Panc1 (cell line): ENCODE measurements around the gene IRF2. TPM values are rescaled to one million over a fixed set of nuclear protein-coding genes. Genes with fewer than 3 reads are reported as not detected.

Source experiments
- ATAC-seq: fragments of 200-7000 bp; cut with Tn5 transposase; 2 replicates; pipeline ENCODE4 v1.9.1; 2020; ENCODE audit warnings: mild to moderate bottlenecking, moderate library complexity
- BruUV-seq: library from RNA; stranded (reverse); fragments of 400-500 nt; replicated peaks from 2 replicates; lab custom pipeline; 2021; lab: Mats Ljungman, UMichigan
- CTCF ChIA-PET: fragments of 300-600 bp; sonication (Branson Sonifier 250); formaldehyde crosslinking; loops from one replicate; lab custom pipeline; 2022; ENCODE audit warnings: antibody characterized with exemption; lab: Charles Lee
- POLR2A ChIA-PET: fragments of 300-600 bp; sonication (Branson Sonifier 250); formaldehyde crosslinking; loops from one replicate; lab custom pipeline; 2022; ENCODE audit warnings: antibody characterized with exemption; lab: Charles Lee
- DNase-seq: peaks from one replicate; pipeline ENCODE4 v3.0.0-alpha.2; 2010; ENCODE audit warnings: low read depth, low spot score
- H3K27ac ChIP-seq: 2 replicates; pipeline ENCODE4 v1.5.1; 2011; ENCODE audit warnings: mild to moderate bottlenecking, low read length, inconsistent platforms
- H3K27me3 ChIP-seq: fragments of 200-500 bp; sonication (Bioruptor generic); 2 replicates; pipeline ENCODE4 v1.6.0; 2014; ENCODE audit warnings: low read length, inconsistent platforms; ENCODE audit not compliant: control insufficient read depth, insufficient read depth
- H3K36me3 ChIP-seq: fragments of 200-500 bp; sonication (Bioruptor generic); 2 replicates; pipeline ENCODE4 v1.5.1; 2014; ENCODE audit warnings: inconsistent platforms, mild to moderate bottlenecking, low read length, moderate library complexity; ENCODE audit not compliant: control insufficient read depth, insufficient read depth
- H3K4me1 ChIP-seq: 2 replicates; pipeline ENCODE4 v1.5.1; 2011; ENCODE audit warnings: inconsistent platforms, mild to moderate bottlenecking, low read length, moderate library complexity; ENCODE audit not compliant: control insufficient read depth, insufficient read depth
- H3K4me3 ChIP-seq, 2 experiments: 2 replicates each; pipeline ENCODE4 v1.5.1; 2011 to 2012; ENCODE audit warnings: low read depth in 2 of 2, low read length in 2 of 2, mild to moderate bottlenecking in 2 of 2, inconsistent platforms in 1 of 2, moderate library complexity in 1 of 2
- H3K9me3 ChIP-seq: fragments of 200-500 bp; sonication (Bioruptor generic); 2 replicates; pipeline ENCODE4 v1.5.1; 2014; ENCODE audit warnings: low read depth, mild to moderate bottlenecking, inconsistent platforms, low read length, moderate library complexity; ENCODE audit not compliant: control insufficient read depth, insufficient read depth
- POLR2AphosphoS5 ChIP-seq: IDR thresholded peaks from 2 replicates; pipeline ENCODE4 v1.6.1; 2012; ENCODE audit warnings: mild to moderate bottlenecking, low read depth, low read length, moderate library complexity
- SIN3A ChIP-seq: IDR thresholded peaks from 2 replicates; pipeline ENCODE4 v1.6.1; 2012; ENCODE audit warnings: low read depth, mild to moderate bottlenecking, low read length, moderate library complexity, borderline replicate concordance; ENCODE audit not compliant: insufficient read depth
- TCF7L2 ChIP-seq: IDR thresholded peaks from 2 replicates; pipeline ENCODE4 v1.6.1; 2011; ENCODE audit warnings: mild to moderate bottlenecking, low read depth, low read length, inconsistent platforms
- in situ Hi-C: cut with HindIII; loops from 2 replicates; pipeline ENCODE4 v1.10.0; 2016; ENCODE audit warnings: low sequenced_read_pairs, low pct_unique_long_range_greater_than_20kb
- intact Hi-C: fragments of 100-400 bp; cut with micrococcal nuclease; formaldehyde crosslinking; loops from one replicate; pipeline ENCODE4 v1.10.0; 2022; ENCODE audit not compliant: unreplicated experiment
- total RNA-seq: library from RNA; stranded (reverse); gene quantifications from one replicate; pipeline ENCODE4 v1.2.1, GENCODE V29; 2021; ENCODE audit not compliant: unreplicated experiment
- TF ChIP-seq, protein P1 (sequence below), 2 experiments: IDR thresholded peaks; 2 replicates each; pipeline ENCODE4 v1.6.1; 2011 to 2012; ENCODE audit warnings: low read depth in 2 of 2, control low read depth in 1 of 2, low read length in 1 of 2, mild to moderate bottlenecking in 1 of 2, moderate library complexity in 1 of 2; ENCODE audit not compliant: insufficient read depth in 1 of 2
- TF ChIP-seq, protein P2 (sequence below): fragments of 450-650 bp; IDR thresholded peaks from 2 replicates; pipeline ENCODE4 v1.5.1; 2017; ENCODE audit warnings: mild to moderate bottlenecking

The IRF2 gene
- total RNA-seq, 1 experiment from 2014 or later = 16.2 TPM

DNA sequence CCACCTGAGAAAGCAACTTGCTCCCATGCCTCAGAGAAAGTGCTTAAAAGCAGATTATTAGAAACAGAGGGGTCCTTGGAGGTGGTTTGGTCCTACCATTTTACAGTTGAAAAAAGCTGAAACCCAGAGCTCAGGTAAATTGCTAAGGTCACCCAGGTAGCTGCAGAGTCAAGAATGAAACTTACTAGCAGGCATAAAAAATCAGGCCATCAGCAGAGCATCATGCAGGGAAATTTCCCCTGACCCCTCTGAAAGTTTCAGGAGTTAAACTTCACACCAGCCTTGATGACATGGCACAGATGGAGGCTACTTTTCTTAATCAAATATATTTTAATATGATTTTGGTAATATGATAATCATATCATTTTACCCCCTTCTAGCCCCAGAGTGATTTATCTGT lies 70.3 kb downstream of the IRF2 start:
- Histone ChIP-seq H3K27me3 (no peaks in the 10 kb centered on the region), H3K4me1 (no peaks in the 10 kb centered on the region), H3K27ac (no peak overlapping the region), H3K36me3 (no peaks in the 10 kb centered on the region), H3K9me3 (no peaks in the 10 kb centered on the region), H3K4me3 (no peak overlapping the region)
- BruUV-seq = no TSS peak
- DNase-seq (no peak), ATAC-seq (no peak)
- intact Hi-C loops = no loop called here
- in situ Hi-C loops = no loop called here
- ChIA-PET POLR2A (no interaction called here), CTCF (no interaction called here)
- TF ChIP-seq POLR2AphosphoS5 (no peak), TCF7L2 (no peak), SIN3A (no peak)
- TF ChIP-seq, protein P1, sequence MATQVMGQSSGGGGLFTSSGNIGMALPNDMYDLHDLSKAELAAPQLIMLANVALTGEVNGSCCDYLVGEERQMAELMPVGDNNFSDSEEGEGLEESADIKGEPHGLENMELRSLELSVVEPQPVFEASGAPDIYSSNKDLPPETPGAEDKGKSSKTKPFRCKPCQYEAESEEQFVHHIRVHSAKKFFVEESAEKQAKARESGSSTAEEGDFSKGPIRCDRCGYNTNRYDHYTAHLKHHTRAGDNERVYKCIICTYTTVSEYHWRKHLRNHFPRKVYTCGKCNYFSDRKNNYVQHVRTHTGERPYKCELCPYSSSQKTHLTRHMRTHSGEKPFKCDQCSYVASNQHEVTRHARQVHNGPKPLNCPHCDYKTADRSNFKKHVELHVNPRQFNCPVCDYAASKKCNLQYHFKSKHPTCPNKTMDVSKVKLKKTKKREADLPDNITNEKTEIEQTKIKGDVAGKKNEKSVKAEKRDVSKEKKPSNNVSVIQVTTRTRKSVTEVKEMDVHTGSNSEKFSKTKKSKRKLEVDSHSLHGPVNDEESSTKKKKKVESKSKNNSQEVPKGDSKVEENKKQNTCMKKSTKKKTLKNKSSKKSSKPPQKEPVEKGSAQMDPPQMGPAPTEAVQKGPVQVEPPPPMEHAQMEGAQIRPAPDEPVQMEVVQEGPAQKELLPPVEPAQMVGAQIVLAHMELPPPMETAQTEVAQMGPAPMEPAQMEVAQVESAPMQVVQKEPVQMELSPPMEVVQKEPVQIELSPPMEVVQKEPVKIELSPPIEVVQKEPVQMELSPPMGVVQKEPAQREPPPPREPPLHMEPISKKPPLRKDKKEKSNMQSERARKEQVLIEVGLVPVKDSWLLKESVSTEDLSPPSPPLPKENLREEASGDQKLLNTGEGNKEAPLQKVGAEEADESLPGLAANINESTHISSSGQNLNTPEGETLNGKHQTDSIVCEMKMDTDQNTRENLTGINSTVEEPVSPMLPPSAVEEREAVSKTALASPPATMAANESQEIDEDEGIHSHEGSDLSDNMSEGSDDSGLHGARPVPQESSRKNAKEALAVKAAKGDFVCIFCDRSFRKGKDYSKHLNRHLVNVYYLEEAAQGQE (IDR thresholded peaks at IDR 0.05; ENCODE audit: insufficient read depth in 1 of 2, low read depth in 2 of 2, low read length in 1 of 2) = no peak
- TF ChIP-seq, protein P2, sequence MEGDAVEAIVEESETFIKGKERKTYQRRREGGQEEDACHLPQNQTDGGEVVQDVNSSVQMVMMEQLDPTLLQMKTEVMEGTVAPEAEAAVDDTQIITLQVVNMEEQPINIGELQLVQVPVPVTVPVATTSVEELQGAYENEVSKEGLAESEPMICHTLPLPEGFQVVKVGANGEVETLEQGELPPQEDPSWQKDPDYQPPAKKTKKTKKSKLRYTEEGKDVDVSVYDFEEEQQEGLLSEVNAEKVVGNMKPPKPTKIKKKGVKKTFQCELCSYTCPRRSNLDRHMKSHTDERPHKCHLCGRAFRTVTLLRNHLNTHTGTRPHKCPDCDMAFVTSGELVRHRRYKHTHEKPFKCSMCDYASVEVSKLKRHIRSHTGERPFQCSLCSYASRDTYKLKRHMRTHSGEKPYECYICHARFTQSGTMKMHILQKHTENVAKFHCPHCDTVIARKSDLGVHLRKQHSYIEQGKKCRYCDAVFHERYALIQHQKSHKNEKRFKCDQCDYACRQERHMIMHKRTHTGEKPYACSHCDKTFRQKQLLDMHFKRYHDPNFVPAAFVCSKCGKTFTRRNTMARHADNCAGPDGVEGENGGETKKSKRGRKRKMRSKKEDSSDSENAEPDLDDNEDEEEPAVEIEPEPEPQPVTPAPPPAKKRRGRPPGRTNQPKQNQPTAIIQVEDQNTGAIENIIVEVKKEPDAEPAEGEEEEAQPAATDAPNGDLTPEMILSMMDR = no peak

GRCh38 chr4:184403384-184403781 lies 71.0 kb downstream of the IRF2 start:
- ChIA-PET POLR2A (no interaction called here), CTCF (no interaction called here)
- TF ChIP-seq, protein P2 = no peak
- TF ChIP-seq, protein P1 (IDR thresholded peaks at IDR 0.05; ENCODE audit: insufficient read depth in 1 of 2, low read depth in 2 of 2, low read length in 1 of 2) = no peak
- no peak for TF ChIP-seq POLR2AphosphoS5
- no peak for TF ChIP-seq SIN3A
- no peak for TF ChIP-seq TCF7L2
- H3K36me3 ChIP-seq = no peaks in the 10 kb centered on the region
- ATAC-seq (no peak), DNase-seq (no peak)
- no peaks in the 10 kb centered on the region for H3K9me3 ChIP-seq
- no peak overlapping the region for H3K4me3 ChIP-seq
- in situ Hi-C loops = no loop called here
- intact Hi-C loops = no loop called here
- H3K4me1 ChIP-seq = no peaks in the 10 kb centered on the region
- no TSS peak for BruUV-seq
- no peak overlapping the region for H3K27ac ChIP-seq
- H3K27me3 ChIP-seq = no peaks in the 10 kb centered on the region
